ENCODE data around the gene ARHGAP24.

GRCh38 chr4:85671120-85671519 lies 196.2 kb downstream of the ARHGAP24 start:
- TF ChIP-seq CTCF (IDR thresholded peaks at IDR 0.05) (no peak), POLR2A (IDR thresholded peaks at IDR 0.05) (no peak)

All from ovary (tissue), 3 donors.